Hepatocyte (in vitro differentiated cells): Measurements from ENCODE around the gene YBX2.

Experiments used
- CTCF ChIP-seq: fragments of 200-600 bp; sonication (generic); IDR thresholded peaks from 2 replicates; pipeline ENCODE4 v1.5.1; 2016; ENCODE audit warnings: antibody characterized with exemption, mild to moderate bottlenecking; ENCODE audit not compliant: poor library complexity
- EZH2 ChIP-seq: fragments of 200-600 bp; sonication (generic); IDR thresholded peaks from 2 replicates; pipeline ENCODE4 v1.6.1; 2016; ENCODE audit warnings: antibody characterized with exemption, mild to moderate bottlenecking, borderline replicate concordance

DNA sequence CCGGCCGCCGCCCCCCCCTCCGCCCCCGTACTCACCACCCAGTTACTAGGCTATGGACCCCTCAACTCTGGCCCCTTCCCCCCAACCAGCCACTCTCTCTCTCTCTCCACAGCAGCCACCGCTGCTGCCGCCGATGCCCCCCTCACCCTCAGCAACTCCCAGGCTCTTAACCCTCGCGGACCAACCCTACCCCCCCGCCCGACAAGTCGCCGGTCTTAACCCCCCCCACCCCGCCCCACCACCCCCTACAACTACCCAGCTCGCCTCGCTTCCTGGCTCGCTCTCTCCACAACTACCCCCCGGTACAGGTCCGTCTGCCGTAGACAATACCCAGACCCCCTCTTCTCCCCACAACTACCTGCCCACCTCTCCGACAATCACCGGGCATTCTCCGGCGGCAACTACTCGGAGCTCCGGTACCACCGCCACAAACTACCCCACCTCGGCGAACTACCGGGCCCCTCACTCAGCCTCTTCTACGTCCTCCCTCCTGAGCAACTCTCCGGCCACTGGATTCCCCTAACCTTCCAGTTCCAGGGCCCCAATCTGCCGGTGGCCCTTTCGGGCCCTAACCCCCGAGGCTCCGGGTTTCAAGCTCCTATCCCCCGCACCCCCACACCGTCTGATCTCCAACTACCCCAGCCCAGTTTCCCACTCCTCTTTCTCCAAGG lies 55.9 kb downstream of the YBX2 start:
- TF ChIP-seq CTCF = no peak
- no peak for TF ChIP-seq EZH2
